Limb (tissue), 2 donors: ENCODE data around the gene PAQR3.

Experiments
- DNase-seq, 2 donors: peaks; one replicate each; pipeline ENCODE4 v3.0.0-alpha.2; 2016; ENCODE audit errors: extremely low spot score in 2 of 2

The PAQR3 gene

GRCh38 chr4:78938868-78939666 lies at the start of gene PAQR3:
PAQR3 (minus strand) TSS chr4:78939438; CDS start chr4:78939224, 214 bp downstream.
- DNase-seq, result peak; percentile 88 to 93

GRCh38 chr4:78987683-78988082 lies 48.4 kb upstream of the PAQR3 start:
- DNase-seq, result no peak

- no peak for DNase-seq
Observed at GRCh38 chr4:78984593-78984992, 45.4 kb upstream of the PAQR3 start.

- DNase-seq, result no peak
Observed at GRCh38 chr4:78975865-78976264, 36.6 kb upstream of the PAQR3 start.

GRCh38 chr4:78971776-78972175 lies 32.5 kb upstream of the PAQR3 start:
- DNase-seq, result no peak

- DNase-seq, result peak in 1 of 2 donors; percentile 67
Observed at GRCh38 chr4:78971326-78971725, 32.1 kb upstream of the PAQR3 start.

- no peak for DNase-seq
Observed at GRCh38 chr4:78962597-78963115, 23.4 kb upstream of the PAQR3 start.

- no peak for DNase-seq
Observed at GRCh38 chr4:78960926-78961325, 21.7 kb upstream of the PAQR3 start.

GRCh38 chr4:78956975-78957374 lies 17.7 kb upstream of the PAQR3 start:
- no peak for DNase-seq

- peak; percentile 39 to 48 for DNase-seq
Observed at GRCh38 chr4:78953769-78954666, 14.8 kb upstream of the PAQR3 start.

GRCh38 chr4:78953231-78953630 lies 14.0 kb upstream of the PAQR3 start:
- DNase-seq, result no peak

- peak in 1 of 2 donors; percentile 55 for DNase-seq
Observed at GRCh38 chr4:78951862-78952472, 12.7 kb upstream of the PAQR3 start.

GRCh38 chr4:78949735-78950134 lies 10.5 kb upstream of the PAQR3 start:
- DNase-seq, result no peak

- no peak for DNase-seq
Observed at GRCh38 chr4:78945651-78946179, 6.5 kb upstream of the PAQR3 start.

GRCh38 chr4:78944381-78944780 lies 5.1 kb upstream of the PAQR3 start:
- DNase-seq, result no peak

GRCh38 chr4:78940752-78941151 lies 1.5 kb upstream of the PAQR3 start:
- no peak for DNase-seq

GRCh38 chr4:78939667-78940008 lies 400 bp upstream of the PAQR3 start:
- DNase-seq, result no peak

- no peak for DNase-seq
Observed at GRCh38 chr4:78938474-78938867, 767 bp downstream of the PAQR3 start.

- no peak for DNase-seq
Observed at GRCh38 chr4:78937837-78938236, 1.4 kb downstream of the PAQR3 start.

GRCh38 chr4:78936989-78937388 lies 2.2 kb downstream of the PAQR3 start:
- no peak for DNase-seq

- no peak for DNase-seq
Observed at GRCh38 chr4:78930016-78930629, 9.1 kb downstream of the PAQR3 start.
